Gastrocnemius medialis (tissue), 4 donors: ENCODE data around the gene MAP3K20. TPM values are rescaled to one million over a fixed set of nuclear protein-coding genes. Genes with fewer than 3 reads are reported as not detected.

ENCODE experiments used
- ATAC-seq, 2 donors: fragments of 150-250 bp; one replicate each; pipeline ENCODE4 v1.9.1; 2016
- DNase-seq, 2 donors: peaks; one replicate each; pipeline ENCODE4 v3.0.0-alpha.2; 2019
- H3K27ac ChIP-seq, 4 donors: fragments of 200-600 bp; sonication (generic); 1 replicate in 1 of 4; 2 replicates in 3 of 4; pipeline ENCODE4 v1.5.1; 2016 to 2018; ENCODE audit warnings: mild to moderate bottlenecking in 2 of 4, moderate library complexity in 1 of 4
- H3K27me3 ChIP-seq, 3 donors: fragments of 200-600 bp; sonication (generic) in 2 of 3; 1 replicate in 1 of 3; 2 replicates in 2 of 3; pipeline versions ENCODE4 v1.5.1 to v1.6.0; 2016 to 2019; ENCODE audit warnings: mild to moderate bottlenecking in 1 of 3, moderate library complexity in 1 of 3
- H3K36me3 ChIP-seq, 2 donors: fragments of 200-600 bp; sonication (generic) in 1 of 2; one replicate each; pipeline ENCODE4 v1.5.1; 2017 to 2018
- H3K4me1 ChIP-seq, 2 donors: fragments of 200-600 bp; sonication (generic) in 1 of 2; one replicate each; pipeline ENCODE4 v1.5.1; 2016 to 2017; ENCODE audit warnings: mild to moderate bottlenecking in 2 of 2
- H3K4me3 ChIP-seq, 4 donors: fragments of 200-600 bp; sonication (generic) in 3 of 4; 1 replicate in 1 of 4; 2 replicates in 3 of 4; pipeline ENCODE4 v1.5.1; 2016 to 2019; ENCODE audit warnings: mild to moderate bottlenecking in 2 of 4
- H3K9me3 ChIP-seq, 3 donors: fragments of 200-600 bp; sonication (generic) in 2 of 3; 1 replicate in 1 of 3; 2 replicates in 2 of 3; pipeline ENCODE4 v1.5.1; 2016 to 2019
- CTCF ChIP-seq, 5 experiments: fragments of 450-650 bp in 3 of 5; fragments of 200-600 bp in 2 of 5; sonication (generic) in 2 of 5; IDR thresholded peaks in 4 of 5; conservative IDR thresholded peaks in 1 of 5; 1 replicate in 4 of 5; 2 replicates in 1 of 5; pipeline ENCODE4 v1.5.1; 2016 to 2019; ENCODE audit warnings: antibody characterized with exemption in 5 of 5, mild to moderate bottlenecking in 3 of 5, moderate library complexity in 3 of 5
- POLR2A ChIP-seq, 2 donors: fragments of 450-650 bp; IDR thresholded peaks; one replicate each; pipeline ENCODE4 v1.6.1; 2017; ENCODE audit warnings: antibody characterized with exemption in 2 of 2, mild to moderate bottlenecking in 2 of 2, moderate library complexity in 2 of 2
- in situ Hi-C, 4 donors: fragments of 200-750 bp; cut with MboI; loops; one replicate each; pipeline versions ENCODE4 v1.15.0 to v1.8.0; 2017; ENCODE audit warnings: low sequenced_read_pairs in 4 of 4
- intact Hi-C: fragments of 100-400 bp; cut with DNase I; formaldehyde crosslinking; loops from one replicate; pipeline ENCODE4 v1.15.1; 2023; ENCODE audit warnings: low total_unique reads
- total RNA-seq, 4 donors: library from RNA; depleted of rRNA; stranded (reverse); fragments of >200 nt; gene quantifications; one replicate each; pipeline versions ENCODE4 v1.1.0 to v1.2.3, GENCODE V29; 2016

MAP3K20 gene
- total RNA-seq, 4 donors from 2014 or later: 225 to 517 (median 280) TPM

- peaks cover 46 to 78% of the 10 kb centered on the region in 2 donors for H3K4me1 ChIP-seq
- DNase-seq: no peak
- no peaks in the 10 kb centered on the region for H3K36me3 ChIP-seq
- no peaks in the 10 kb centered on the region for H3K9me3 ChIP-seq
- no peak overlapping the region for H3K4me3 ChIP-seq
- TF ChIP-seq CTCF (IDR thresholded peaks at IDR 0.05 in 4 of 5, conservative IDR thresholded peaks at IDR 0.05 in 1 of 5) (no peak), POLR2A (IDR thresholded peaks at IDR 0.05) (no peak)
- H3K27me3 ChIP-seq: no peaks in the 10 kb centered on the region
- in situ Hi-C loops: no loop called here
- no peak for ATAC-seq
- intact Hi-C loops: no loop called here
- H3K27ac ChIP-seq: peak overlapping the region; percentile 2 to 76 (median 11)
These were observed 55.1 kb downstream of the MAP3K20 start for GRCh38 chr2:173130496-173131465.

- DNase-seq (no peak), ATAC-seq (peak in 1 of 2 donors; percentile 30)
- intact Hi-C loops: no loop called here
- H3K4me3 ChIP-seq: no peak overlapping the region
- no peaks in the 10 kb centered on the region for H3K9me3 ChIP-seq
- H3K27me3 ChIP-seq: no peaks in the 10 kb centered on the region
- peaks cover 62 to 82% of the 10 kb centered on the region in 2 donors for H3K4me1 ChIP-seq
- in situ Hi-C loops: no loop called here
- TF ChIP-seq POLR2A (IDR thresholded peaks at IDR 0.05): no peak
- TF ChIP-seq CTCF (IDR thresholded peaks at IDR 0.05 in 4 of 5, conservative IDR thresholded peaks at IDR 0.05 in 1 of 5): no peak
- H3K36me3 ChIP-seq: no peaks in the 10 kb centered on the region
- peak overlapping the region in 2 of 4 donors; percentile 39 to 76 for H3K27ac ChIP-seq
These were observed 56.9 kb downstream of the MAP3K20 start for GRCh38 chr2:173132531-173132930.

- DNase-seq: no peak
- peak in 1 of 2 donors; percentile 37 for ATAC-seq
- Histone ChIP-seq H3K9me3 (no peaks in the 10 kb centered on the region), H3K27me3 (no peaks in the 10 kb centered on the region), H3K36me3 (no peaks in the 10 kb centered on the region), H3K4me3 (no peak overlapping the region), H3K27ac (peak overlapping the region; percentile 58 to 76 (median 68)), H3K4me1 (peaks cover 73 to 90% of the 10 kb centered on the region in 2 donors)
- in situ Hi-C loops (no loop called here), intact Hi-C loops (no loop called here)
- TF ChIP-seq POLR2A (IDR thresholded peaks at IDR 0.05) (no peak), CTCF (IDR thresholded peaks at IDR 0.05 in 4 of 5, conservative IDR thresholded peaks at IDR 0.05 in 1 of 5) (no peak)
These were observed 59.1 kb downstream of the MAP3K20 start for GRCh38 chr2:173134703-173135102.

- no peaks in the 10 kb centered on the region for H3K27me3 ChIP-seq
- intact Hi-C loops (no loop called here), in situ Hi-C loops (no loop called here)
- H3K9me3 ChIP-seq: no peaks in the 10 kb centered on the region
- ATAC-seq (peak in 1 of 2 donors; percentile 55), DNase-seq (no peak)
- peak overlapping the region; percentile 58 to 76 (median 68) for H3K27ac ChIP-seq
- no peak for TF ChIP-seq POLR2A (IDR thresholded peaks at IDR 0.05)
- TF ChIP-seq CTCF (IDR thresholded peaks at IDR 0.05 in 4 of 5, conservative IDR thresholded peaks at IDR 0.05 in 1 of 5): no peak
- no peaks in the 10 kb centered on the region for H3K36me3 ChIP-seq
- no peak overlapping the region for H3K4me3 ChIP-seq
- H3K4me1 ChIP-seq: peaks cover 59 to 80% of the 10 kb centered on the region in 2 donors
These were observed 60.4 kb downstream of the MAP3K20 start for GRCh38 chr2:173136067-173136466.
